Stimulated activated CD8-positive, alpha-beta memory T cell treated with anti-CD3 and anti-CD28 coated beads, Interleukin-12 subunit alpha, Interleukin-12 subunit beta, amount 100 ng/mL, for 24 hours (primary cell): ENCODE data around the gene DUSP15.
"Not testable (repeated sequence)": the region's sequence is repeated elsewhere in the genome, so short reads cannot be mapped to it uniquely, and the experiment has no call there.

Experiments
- DNase-seq: peaks from one replicate; pipeline ENCODE4 v3.0.0-alpha.2; 2020; ENCODE audit errors: extremely low read depth

DUSP15 gene

GRCh38 chr20:31869942-31870725 is at the start of gene DUSP15, which contains the start of gene TTLL9:
Gene DUSP15 (minus strand): TSS chr20:31870527. CDS start chr20:31870337, 190 bp downstream.
Gene TTLL9 (plus strand): TSS chr20:31870634. CDS start chr20:31871127, 493 bp downstream.
- no peak for DNase-seq

DNA sequence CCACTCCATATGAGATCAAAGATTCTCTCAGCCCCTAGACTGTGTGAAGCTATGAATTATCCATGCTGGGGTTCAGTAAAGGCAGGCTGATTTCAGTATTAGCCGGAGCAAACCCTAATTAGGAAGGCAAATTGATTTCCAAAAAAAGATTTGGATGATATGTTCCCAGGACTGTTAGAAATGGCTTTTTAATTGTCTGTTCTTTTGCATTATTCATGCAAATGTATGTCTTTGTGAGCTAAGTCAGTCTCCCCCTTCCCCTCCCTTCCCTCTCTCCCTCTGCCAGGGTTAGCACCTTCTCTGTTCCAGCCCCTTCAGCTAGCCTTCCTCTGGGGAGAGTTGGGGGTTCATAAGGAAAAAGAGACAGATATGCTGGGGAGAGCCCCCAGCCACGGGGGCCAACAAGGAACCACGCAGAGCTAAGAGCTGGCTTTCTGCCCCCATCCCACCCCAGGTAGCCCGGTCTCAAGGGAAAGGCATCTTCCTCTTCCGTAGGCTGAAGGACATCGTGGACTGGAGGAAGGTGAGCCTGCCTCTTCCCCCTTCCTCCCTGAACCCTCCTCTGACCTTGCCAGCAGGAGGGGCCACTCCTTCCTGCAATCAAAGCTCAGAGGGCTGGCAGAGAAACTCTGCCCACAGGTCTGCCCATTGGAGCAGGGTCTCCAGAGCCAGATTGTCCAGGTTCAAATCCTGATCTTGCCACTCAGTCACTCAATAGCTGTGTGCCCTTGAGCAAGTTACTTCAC is 49.3 kb upstream of the DUSP15 start:
- no peak for DNase-seq

DNA sequence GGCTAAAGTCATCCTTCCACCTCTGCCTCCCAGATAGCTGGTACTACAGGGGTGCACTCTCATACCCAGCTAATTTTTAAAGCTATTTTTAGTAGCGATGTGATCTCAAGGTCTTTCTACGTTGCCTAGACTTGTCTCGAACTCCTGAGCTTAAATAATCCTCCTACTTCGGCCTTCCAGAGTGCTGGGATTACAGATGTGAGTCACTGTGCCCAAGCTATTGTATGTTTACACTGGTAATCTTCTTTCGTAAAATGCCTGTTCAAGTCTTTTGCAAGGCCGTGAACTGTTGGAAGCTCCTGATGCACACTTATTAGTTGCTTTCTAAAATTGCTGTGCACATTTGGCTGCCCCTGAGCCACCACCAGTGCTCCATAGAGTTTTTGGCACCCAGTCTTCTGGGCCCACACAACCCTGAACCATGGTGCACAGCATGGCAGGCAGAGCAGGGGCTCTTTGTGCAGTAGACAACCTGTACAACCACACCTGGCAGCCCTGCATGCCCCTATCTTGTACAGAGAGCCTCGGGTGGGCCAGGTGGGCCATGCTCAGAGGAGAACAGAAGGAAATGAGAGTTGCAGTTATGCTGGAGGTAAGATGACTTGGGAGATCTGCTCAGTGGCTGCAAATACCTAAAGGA is 48.3 kb upstream of the DUSP15 start:
- DNase-seq: no peak

DNA sequence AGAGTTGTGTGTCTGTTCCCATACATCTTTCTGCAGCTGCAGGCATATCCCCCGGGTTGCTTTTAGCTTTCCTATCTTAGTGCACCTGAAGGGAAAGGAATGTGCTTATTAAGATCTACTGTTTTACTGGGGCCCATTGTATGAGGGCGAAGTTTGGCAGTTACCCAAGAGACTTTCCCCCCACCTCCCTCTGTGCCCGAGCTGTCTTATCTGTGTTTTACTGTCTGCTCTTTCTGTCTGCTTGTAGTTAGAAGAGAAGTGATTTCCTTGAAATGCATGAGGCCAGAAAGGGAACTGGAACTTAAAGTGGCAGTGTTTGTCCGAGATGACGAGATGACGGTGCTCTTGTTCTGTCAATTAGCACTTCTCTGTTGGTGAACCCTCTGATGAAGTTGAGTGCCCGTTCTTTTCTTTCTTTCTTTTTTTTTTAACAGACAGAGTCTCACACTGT is 47.7 kb upstream of the DUSP15 start:
- DNase-seq: not testable (repeated sequence)

GRCh38 chr20:31916708-31917107 is 46.4 kb upstream of the DUSP15 start:
- DNase-seq: no peak

- no peak for DNase-seq
Observed at GRCh38 chr20:31915491-31916280, 45.4 kb upstream of the DUSP15 start.

GRCh38 chr20:31914170-31914569 is 43.8 kb upstream of the DUSP15 start:
- no peak for DNase-seq

DNA sequence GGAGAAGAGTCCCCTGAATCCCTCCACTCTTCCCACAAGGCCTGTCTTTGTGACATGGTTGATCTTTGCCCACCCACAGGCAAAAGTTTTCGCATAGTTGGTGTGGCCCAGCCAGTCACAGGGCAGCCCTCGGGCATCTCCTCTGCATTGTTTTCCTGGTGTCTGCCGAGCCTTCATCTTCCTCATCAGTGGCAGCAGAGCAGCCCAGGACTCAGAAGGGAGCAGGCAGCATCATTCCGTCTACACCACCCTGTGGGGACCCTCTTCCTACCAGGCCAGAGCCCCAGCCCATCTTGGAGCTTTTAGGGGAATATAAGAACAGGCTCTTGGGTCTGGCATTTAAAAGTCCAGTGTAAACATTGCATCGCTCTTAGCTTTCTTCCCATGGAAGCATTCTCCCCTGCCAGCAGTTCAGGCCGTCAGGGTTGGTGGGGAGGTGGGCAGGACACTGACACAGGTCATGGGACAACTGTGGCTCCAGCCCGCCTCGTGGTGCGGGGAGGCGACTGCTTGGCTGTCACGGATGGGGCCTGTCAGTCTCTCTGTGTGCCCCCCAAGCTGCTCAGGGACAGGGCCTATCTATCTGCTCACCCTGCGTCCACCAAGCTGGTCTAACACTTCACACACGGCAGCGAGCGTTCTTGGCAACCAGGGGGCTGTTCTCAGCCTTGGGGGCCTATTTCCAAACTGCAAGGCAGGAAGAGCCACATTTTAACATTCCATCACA is 43.3 kb upstream of the DUSP15 start:
- no peak for DNase-seq

- no peak for DNase-seq
Observed at GRCh38 chr20:31910071-31910803, 39.9 kb upstream of the DUSP15 start.

- DNase-seq: no peak
Observed at GRCh38 chr20:31909253-31910070, 39.1 kb upstream of the DUSP15 start.

DNA sequence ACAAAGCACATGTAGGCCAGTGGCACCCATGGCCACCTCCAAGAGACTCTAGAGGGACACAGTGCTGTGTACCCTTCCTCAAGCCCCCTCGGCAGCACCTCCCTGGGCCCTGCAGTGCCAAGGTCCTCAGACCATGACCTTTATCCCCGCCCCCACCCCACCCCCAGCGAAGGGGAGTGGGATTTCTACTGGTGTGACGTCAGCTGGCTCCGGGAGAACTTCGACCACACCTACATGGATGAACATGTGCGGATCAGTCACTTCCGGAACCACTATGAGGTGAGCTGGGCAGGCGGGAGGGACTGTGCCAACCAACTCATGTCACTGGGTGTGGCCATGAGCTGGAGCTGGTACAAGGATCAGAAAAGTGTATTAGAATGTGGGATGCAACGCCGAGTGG is 38.1 kb upstream of the DUSP15 start:
- no peak for DNase-seq

GRCh38 chr20:31908016-31908415 is 37.7 kb upstream of the DUSP15 start:
- DNase-seq: no peak

- no peak for DNase-seq
Observed at GRCh38 chr20:31907046-31907445, 36.7 kb upstream of the DUSP15 start.

DNA sequence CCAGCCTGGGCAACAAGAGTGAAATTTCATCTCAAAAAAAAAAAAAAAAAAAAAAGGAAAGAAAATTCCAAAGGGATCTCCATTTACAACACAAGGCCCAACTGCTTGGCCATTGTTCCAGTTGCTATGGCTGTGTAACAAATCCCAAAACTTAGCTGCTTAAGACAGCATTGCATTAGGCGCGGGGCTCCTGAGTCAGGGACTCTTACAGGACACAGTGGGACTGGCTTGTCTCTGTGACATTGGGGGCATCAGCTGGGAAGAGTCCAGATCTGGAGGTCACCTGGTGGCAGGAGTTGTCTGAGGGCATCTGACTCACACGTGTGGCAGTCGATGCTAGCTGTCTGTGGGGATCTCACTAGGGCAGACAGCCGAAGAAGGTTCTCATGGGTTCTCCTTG is 35.7 kb upstream of the DUSP15 start:
- no peak for DNase-seq

DNA sequence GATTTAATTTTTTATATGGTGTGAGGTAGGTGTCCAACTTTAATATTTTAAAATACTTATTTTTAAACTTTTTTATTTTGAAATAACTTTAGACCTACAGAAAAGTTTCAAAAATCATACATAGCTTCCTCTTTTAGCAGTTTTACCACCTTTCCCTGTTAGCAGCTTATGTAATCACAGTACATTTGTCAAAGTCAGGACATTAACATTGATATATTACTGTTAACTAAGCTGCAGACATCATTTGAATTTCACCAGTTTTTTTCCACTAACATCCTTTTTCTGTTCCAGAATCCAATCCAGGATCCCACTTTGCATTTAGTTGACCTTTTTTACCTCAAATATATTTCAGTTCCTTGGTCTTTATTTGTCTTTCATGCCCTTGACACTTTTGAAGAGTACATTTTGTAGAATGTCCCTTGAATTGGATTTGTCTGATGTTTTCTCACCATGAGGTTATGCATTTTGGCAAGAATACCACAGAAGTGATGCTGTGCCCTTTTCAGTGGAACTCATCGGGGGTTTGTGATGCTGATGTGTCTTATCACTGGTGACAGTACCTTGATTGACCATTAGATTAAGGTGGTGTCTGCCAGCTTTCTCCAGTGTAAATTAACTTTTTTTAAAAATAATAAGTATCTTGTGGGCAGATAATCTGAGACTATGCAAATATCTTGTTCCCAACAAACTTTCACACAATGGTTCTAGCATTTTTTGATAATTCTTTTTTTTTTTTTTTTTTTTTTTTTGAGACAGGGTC is 33.5 kb upstream of the DUSP15 start:
- no peak for DNase-seq

DNA sequence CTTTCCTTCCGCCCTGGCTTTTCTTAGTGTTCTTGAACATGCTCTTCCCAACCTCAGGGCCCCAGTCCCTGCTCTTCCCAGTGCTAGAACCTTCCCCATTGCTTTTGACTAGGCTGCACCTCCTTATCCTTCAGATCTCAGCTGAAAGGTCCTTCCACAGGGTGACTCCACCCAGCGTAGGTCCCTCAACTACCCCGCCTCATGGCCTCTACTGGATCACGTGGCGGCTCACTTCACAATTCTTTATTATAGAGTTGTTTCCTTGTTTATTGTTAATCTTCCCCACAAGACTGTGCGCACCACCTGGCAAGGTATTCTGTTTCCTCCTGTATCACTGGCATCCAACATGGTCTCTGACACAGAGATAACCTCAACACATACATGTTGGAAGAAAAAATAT is 31.3 kb upstream of the DUSP15 start:
- no peak for DNase-seq

GRCh38 chr20:31897541-31897940 is 27.2 kb upstream of the DUSP15 start:
- no peak for DNase-seq

GRCh38 chr20:31896049-31896448 is 25.7 kb upstream of the DUSP15 start:
- no peak for DNase-seq
